Activated CD4-positive, alpha-beta T cell treated with anti-CD3 and anti-CD28 coated beads, Interleukin-2, amount 10 ng/mL, durations not matched to agents 24 days and 14 days (primary cell): ENCODE data around the gene CARD11. TPM values are rescaled to one million over a fixed set of nuclear protein-coding genes. Genes with fewer than 3 reads are reported as not detected.
A peak's percentile ranks its signal among the peaks of the same experiment; 100 is the strongest.

Experiments used
- DNase-seq: peaks from one replicate; pipeline ENCODE4 v3.0.0; 2022
- H3K27ac Mint-ChIP-seq: one replicate; pipeline ENCODE4 v1.8.0; 2022; ENCODE audit warnings: mild to moderate bottlenecking, mixed read lengths
- H3K27me3 Mint-ChIP-seq: one replicate; pipeline ENCODE4 v1.8.0; 2022; ENCODE audit warnings: mixed read lengths
- H3K36me3 Mint-ChIP-seq: one replicate; pipeline ENCODE4 v1.8.0; 2022; ENCODE audit warnings: low read depth, mild to moderate bottlenecking, mixed read lengths
- H3K4me1 Mint-ChIP-seq: one replicate; pipeline ENCODE4 v1.8.0; 2021; ENCODE audit warnings: mixed read lengths
- H3K4me3 Mint-ChIP-seq: one replicate; pipeline ENCODE4 v1.8.0; 2022; ENCODE audit warnings: mild to moderate bottlenecking, moderate library complexity, mixed read lengths
- H3K9me3 Mint-ChIP-seq: one replicate; pipeline ENCODE4 v1.8.0; 2021; ENCODE audit warnings: mixed read lengths
- intact Hi-C: fragments of 100-400 bp; cut with micrococcal nuclease; formaldehyde crosslinking; loops from one replicate; pipeline ENCODE4 v1.15.1; 2023
- total RNA-seq: library from RNA; stranded (reverse); gene quantifications from 2 replicates; pipeline ENCODE4 v1.2.3, GENCODE V29; 2022

The CARD11 gene
- total RNA-seq, 1 donor from 2014 or later, result 96.2 TPM

DNA sequence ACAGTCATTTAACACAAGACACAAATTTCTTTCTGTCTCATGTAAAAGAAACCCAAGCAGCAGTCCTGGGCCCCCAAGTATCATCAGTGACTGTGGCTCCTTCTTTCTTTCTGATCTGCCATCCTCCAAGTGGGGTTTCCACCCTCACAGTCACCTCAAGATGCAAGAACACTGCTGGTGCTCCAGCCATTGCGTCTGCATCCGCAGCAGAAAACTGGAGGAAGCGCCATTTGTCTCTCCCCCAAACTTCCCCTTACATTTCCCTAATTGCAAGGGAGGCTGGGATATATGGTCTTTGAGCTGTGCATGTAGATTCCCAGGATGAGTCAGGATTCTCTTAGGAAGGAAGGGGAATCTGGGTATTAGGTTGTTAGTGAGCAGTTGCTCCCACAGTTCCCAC, 138.6 kb downstream of the CARD11 start:
- no peak for DNase-seq
- Mint-ChIP-seq H3K36me3 (peaks cover 51% of the 10 kb centered on the region), H3K27me3 (no peaks in the 10 kb centered on the region)

DNA sequence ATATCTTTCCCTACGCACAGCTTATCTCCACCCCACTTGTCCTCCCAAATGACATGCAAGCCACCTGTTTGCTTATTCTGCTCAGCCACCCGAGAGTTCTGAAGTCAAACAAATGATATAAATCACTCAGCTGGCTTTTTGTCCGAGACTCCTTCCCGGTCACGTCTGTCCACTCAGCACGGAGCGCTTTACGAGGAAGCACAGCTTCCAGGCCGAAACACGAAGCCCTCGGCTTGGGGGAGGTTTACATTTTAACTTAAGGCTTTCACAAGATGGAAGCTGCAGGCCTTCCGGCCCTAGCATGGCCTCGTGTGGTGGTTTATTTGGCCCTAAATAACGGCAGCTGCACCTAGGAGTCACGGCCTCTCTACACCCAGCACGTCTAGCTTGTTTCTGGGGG, 139.5 kb downstream of the CARD11 start:
- Mint-ChIP-seq H3K9me3 (no peaks in the 10 kb centered on the region), H3K4me1 (peaks cover 23% of the 10 kb centered on the region), H3K4me3 (no peak overlapping the region), H3K27ac (no peak overlapping the region), H3K27me3 (no peaks in the 10 kb centered on the region), H3K36me3 (peaks cover 47% of the 10 kb centered on the region)
- intact Hi-C loops, result loop anchor here (5.0 kb wide), 1 partner anchor 42 kb away; no protein-coding TSS in a partner anchor
- no peak for DNase-seq

More for the DNA sequence above, 138.6 kb downstream of the CARD11 start:
- intact Hi-C loops, result no loop called here
- Mint-ChIP-seq H3K4me1 (peaks cover 22% of the 10 kb centered on the region), H3K4me3 (no peak overlapping the region), H3K9me3 (no peaks in the 10 kb centered on the region), H3K27ac (no peak overlapping the region)

DNA sequence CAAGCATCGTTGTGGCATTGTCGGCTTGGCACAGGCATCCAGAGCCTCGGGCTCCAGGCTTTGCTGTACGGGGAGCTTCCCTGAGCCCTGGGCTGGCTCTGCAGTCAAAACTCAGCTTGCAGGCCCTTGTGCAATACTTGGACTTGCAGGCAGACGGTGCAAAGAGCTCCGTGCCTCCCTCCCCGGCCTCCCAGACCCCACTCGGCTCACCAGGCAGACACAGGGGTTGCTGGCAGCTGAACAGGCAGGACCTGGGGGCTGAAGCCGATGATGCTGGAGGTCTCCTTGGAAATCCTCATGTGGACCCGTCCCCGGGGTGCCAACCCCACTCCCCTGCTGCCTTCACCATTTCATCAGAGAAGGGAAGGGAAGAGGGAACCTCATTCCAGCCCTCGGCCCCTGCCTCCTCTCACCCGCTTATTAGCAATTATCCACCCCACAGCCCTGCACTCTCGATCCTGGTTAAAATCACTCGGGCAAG, 139.9 kb downstream of the CARD11 start:
- H3K4me1 Mint-ChIP-seq, result peaks cover 23% of the 10 kb centered on the region
- H3K27me3 Mint-ChIP-seq, result no peaks in the 10 kb centered on the region
- DNase-seq, result peak; percentile 62
- H3K4me3 Mint-ChIP-seq, result no peak overlapping the region
- H3K36me3 Mint-ChIP-seq, result peaks cover 43% of the 10 kb centered on the region
- H3K27ac Mint-ChIP-seq, result peak overlapping the region; percentile 34
- intact Hi-C loops, result loop anchor here (5.0 kb wide), 1 partner anchor 41 kb away; no protein-coding TSS in a partner anchor
- H3K9me3 Mint-ChIP-seq, result no peaks in the 10 kb centered on the region

DNA sequence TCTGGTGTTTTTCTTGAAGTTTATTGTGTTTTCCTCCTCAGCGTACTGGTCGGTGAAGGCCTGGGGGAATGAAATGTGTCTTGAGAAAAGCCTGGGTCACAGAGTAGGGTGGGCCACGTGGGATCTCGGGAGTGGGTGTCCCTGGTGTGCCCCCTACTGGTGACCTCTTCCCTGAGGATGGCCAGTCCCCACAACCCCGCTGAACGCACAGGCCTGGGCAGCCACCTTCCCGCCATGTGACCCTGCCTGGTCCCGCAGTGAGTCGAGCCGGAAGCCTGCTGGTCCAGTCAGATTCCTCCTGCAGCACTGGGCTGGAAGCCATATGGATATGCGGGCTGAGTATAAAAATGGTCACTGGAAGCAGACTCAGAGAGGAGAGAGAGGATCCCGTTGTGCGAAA, 146.6 kb downstream of the CARD11 start:
- H3K4me1 Mint-ChIP-seq, result peaks cover 34% of the 10 kb centered on the region
- DNase-seq, result no peak

DNA sequence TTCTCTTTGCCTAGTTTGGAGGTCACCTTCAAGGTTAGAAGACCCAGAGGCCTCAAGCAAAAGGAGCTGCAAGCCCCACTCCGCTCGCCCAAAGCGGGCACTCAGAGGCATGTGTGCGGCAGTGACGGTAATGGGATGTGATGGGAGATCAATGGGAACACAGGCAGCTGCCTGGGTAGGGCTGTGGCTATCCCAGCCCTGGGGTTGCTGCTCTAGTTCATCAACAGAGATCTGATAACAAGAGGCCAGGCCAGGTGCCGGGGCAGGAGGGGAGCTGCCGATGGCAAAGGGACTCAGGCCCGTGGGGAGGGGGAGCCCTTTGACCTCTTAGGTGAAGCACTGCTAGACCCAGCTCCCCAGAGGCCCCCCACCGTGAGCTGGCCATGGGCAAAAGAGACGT, 147.5 kb downstream of the CARD11 start:
- H3K4me3 Mint-ChIP-seq, result no peak overlapping the region
- intact Hi-C loops, result no loop called here
- H3K27me3 Mint-ChIP-seq, result no peaks in the 10 kb centered on the region
- no peak overlapping the region for H3K27ac Mint-ChIP-seq
- peaks cover 3% of the 10 kb centered on the region for H3K36me3 Mint-ChIP-seq
- no peak for DNase-seq
- H3K9me3 Mint-ChIP-seq, result no peaks in the 10 kb centered on the region
- peaks cover 28% of the 10 kb centered on the region for H3K4me1 Mint-ChIP-seq

More for the DNA sequence above, 146.6 kb downstream of the CARD11 start:
- no peak overlapping the region for H3K27ac Mint-ChIP-seq
- intact Hi-C loops, result no loop called here
- peaks cover 6% of the 10 kb centered on the region for H3K36me3 Mint-ChIP-seq
- H3K27me3 Mint-ChIP-seq, result no peaks in the 10 kb centered on the region
- H3K4me3 Mint-ChIP-seq, result no peak overlapping the region
- no peaks in the 10 kb centered on the region for H3K9me3 Mint-ChIP-seq

DNA sequence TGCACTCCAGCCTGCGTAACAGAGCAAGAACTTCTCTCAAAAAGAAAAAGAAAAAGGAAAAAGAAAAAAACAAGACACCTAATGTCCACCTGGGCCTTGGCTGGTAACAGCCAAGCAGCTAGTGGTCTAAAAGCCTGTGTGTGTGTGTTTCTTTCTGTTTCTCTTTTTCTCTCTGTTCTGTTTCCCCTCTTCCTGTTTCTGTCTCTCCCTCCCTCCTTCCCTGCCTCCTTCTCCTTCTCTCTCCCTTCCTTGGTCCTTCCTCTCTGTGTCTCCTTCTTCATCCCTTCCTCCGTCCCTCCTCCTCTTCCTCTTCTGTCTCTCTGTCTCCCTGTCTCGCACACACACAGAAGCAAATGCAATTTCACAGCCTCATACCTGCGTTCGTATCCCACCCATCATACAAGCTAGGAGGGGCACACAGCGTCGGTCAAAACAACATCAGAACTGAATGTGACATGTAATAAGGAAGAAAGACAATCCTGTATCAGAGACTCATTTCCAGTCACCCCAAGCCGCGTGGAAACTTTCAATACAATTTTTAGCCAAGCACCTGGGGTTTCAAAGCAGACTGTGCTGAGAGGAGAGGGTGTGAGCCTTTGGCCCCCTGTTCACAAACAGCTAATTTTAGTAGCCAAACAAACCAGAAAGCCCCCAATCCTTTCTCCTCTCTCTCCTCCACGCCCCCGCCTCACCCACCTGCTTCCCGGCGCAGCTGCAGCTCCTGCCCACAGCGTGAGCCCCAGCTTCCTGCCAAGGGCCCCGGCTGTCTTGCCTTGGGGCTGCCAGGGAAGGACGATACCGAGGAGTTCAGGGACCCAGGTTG, 149.3 kb downstream of the CARD11 start:
- peak overlapping the region; percentile 88 for H3K4me3 Mint-ChIP-seq
- peaks cover 2% of the 10 kb centered on the region for H3K36me3 Mint-ChIP-seq
- intact Hi-C loops, result loop anchor here (1.0 to 5.0 kb wide), 3 partner anchors 40 to 148 kb away; partner anchors contain the start of gene CARD11
- no peaks in the 10 kb centered on the region for H3K9me3 Mint-ChIP-seq
- peak; percentile 86 for DNase-seq
- peak overlapping the region; percentile 99 for H3K27ac Mint-ChIP-seq
- H3K4me1 Mint-ChIP-seq, result peaks cover 26% of the 10 kb centered on the region
- no peaks in the 10 kb centered on the region for H3K27me3 Mint-ChIP-seq

DNA sequence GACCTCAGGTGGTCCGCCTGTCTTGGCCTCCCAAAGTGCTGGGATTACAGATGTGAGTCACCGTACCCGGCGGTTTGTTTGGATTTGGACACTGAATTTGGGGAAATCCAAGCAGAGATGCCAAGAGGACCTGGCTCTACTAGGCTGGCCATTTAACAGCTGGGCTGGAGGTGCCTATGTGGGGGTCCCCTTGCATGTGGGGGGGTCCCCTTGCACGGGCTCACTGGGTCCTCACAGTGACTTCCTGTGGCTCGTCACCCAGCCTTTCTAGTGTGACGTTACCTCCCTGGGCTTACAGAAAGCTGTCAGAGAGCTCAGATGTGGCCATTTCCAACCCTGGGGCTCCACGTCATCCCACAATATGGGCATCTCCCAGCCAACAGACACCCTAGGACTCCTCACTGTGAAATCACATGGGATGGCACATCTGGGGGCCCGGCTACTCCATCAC, 150.2 kb downstream of the CARD11 start:
- Mint-ChIP-seq H3K4me3 (peak overlapping the region; percentile 88), H3K27me3 (no peaks in the 10 kb centered on the region), H3K27ac (peak overlapping the region; percentile 99)

DNA sequence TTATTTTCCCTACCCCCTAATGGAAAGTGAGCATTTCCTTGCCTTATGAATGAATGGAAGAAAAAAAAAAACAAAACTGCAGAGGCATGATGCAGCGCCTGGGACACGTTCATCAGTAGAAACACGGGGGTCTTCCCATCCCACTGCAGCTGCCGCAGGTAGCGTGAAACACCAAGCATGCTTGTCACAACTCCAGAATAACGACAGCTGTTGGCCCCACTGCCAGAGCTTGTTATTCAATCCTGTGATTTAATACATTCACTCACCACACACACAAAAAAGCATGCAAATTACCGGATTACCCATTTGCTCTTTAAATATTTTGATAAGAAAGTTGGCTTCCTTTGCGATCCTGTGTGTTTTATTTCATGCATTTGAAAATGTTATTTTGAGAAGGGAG, 151.1 kb downstream of the CARD11 start:
- Mint-ChIP-seq H3K36me3 (peaks cover 2% of the 10 kb centered on the region), H3K4me1 (peaks cover 26% of the 10 kb centered on the region), H3K27ac (peak overlapping the region; percentile 80), H3K4me3 (peak overlapping the region; percentile 32), H3K9me3 (no peaks in the 10 kb centered on the region), H3K27me3 (no peaks in the 10 kb centered on the region)
- DNase-seq, result no peak
- intact Hi-C loops, result loop anchor here (5.0 kb wide), 2 partner anchors 85 to 150 kb away; partner anchors contain the start of gene CARD11

More for the DNA sequence above, 150.2 kb downstream of the CARD11 start:
- intact Hi-C loops, result loop anchor here (5.0 kb wide), 2 partner anchors 84 to 149 kb away; partner anchors contain the start of gene CARD11
- H3K9me3 Mint-ChIP-seq, result no peaks in the 10 kb centered on the region
- peaks cover 2% of the 10 kb centered on the region for H3K36me3 Mint-ChIP-seq
- H3K4me1 Mint-ChIP-seq, result peaks cover 26% of the 10 kb centered on the region
- no peak for DNase-seq

DNA sequence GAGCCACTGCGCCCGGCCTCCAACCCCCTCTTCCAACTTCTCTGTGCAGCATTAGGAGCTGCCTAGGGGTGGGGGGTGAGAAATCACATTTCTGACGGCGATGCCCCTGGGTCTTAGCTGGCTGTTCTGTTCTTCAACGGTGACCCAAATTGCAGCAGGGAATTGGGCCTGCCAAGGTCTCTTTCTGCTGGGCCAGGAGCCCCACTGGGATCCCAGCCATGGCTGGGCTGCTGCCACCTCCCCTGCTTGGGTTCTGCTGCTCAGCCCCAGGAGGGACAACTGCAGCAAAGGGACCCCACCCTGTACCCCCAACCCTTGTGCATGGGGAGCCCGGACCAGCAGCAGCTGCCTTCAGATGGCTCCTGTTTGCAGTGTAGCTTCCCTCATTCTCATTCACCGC, 155.9 kb downstream of the CARD11 start:
- intact Hi-C loops, result loop anchor here (1.0 kb wide), 2 partner anchors 267 to 312 kb away; no protein-coding TSS in a partner anchor
- no peak for DNase-seq
- Mint-ChIP-seq H3K27me3 (peaks cover 1% of the 10 kb centered on the region), H3K4me3 (no peak overlapping the region), H3K36me3 (no peaks in the 10 kb centered on the region), H3K4me1 (peaks cover 9% of the 10 kb centered on the region), H3K9me3 (no peaks in the 10 kb centered on the region), H3K27ac (no peak overlapping the region)

DNA sequence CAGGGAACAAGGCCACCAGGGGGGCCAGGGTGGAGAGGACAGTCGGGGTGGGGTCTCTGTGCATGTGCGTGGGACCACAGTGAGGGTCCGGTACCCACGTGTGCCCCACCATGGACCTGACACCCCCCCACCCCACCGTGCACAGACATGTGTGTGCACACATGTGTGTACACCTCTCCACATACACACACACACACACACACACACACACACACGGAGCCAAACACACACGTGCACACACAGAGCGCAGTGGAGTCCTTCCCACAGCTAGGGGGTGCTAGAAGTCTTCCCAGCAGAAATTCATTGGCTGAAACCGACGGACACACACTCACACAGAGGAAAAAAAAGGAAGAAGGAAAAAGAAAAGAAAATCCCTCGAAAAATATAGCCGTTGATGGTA, 156.8 kb downstream of the CARD11 start:
- intact Hi-C loops, result loop anchor here (1.0 kb wide), 2 partner anchors 268 to 313 kb away; no protein-coding TSS in a partner anchor
- peak; percentile 87 for DNase-seq
- Mint-ChIP-seq H3K36me3 (no peaks in the 10 kb centered on the region), H3K27me3 (peaks cover 1% of the 10 kb centered on the region), H3K9me3 (no peaks in the 10 kb centered on the region), H3K27ac (peak overlapping the region; percentile 3), H3K4me3 (no peak overlapping the region), H3K4me1 (peaks cover 7% of the 10 kb centered on the region)

DNA sequence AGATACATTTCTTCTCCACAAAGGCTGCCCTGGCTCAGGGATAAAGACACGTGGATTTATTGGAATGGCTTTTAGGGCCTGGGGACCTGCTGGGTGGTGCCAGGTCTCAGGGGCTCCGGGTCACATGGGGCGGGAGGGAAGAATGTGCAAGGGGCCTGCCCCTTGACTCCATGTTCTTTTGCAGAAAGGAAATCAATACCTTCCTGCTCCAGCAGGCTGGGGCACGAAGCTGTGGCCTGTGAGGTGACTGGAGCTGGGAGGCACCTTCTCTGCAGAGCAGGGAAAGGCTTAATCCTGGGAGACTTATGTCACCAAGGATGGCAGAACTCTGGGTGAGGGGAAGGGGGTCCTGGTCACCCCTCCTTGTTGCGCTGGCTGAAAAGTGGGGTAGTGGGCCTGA, 157.3 kb downstream of the CARD11 start:
- Mint-ChIP-seq H3K36me3 (no peaks in the 10 kb centered on the region), H3K9me3 (no peaks in the 10 kb centered on the region), H3K4me3 (no peak overlapping the region), H3K27me3 (peaks cover 1% of the 10 kb centered on the region), H3K27ac (no peak overlapping the region), H3K4me1 (peaks cover 7% of the 10 kb centered on the region)
- DNase-seq, result no peak
- intact Hi-C loops, result no loop called here

DNA sequence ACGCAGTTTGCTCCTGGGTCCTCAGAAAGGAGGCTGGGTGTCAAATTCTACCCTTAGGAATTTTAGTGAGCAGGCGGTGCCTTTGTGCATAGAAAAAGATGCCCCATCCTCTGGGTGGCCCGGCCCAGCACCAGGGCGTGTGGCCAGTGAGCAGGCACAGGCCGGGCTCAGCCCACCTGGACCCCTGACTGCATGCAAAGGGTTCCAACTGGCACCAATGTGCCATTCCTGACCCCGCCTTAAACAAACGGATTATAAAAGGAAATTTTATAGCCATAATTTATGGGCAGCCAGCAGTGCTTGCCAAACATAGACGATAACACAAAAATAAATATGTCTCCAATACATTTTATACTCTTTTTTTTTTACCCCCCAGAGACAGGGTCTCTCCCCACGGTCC, 159.5 kb downstream of the CARD11 start:
- no peaks in the 10 kb centered on the region for H3K9me3 Mint-ChIP-seq
- H3K27me3 Mint-ChIP-seq, result peaks cover 1% of the 10 kb centered on the region
- intact Hi-C loops, result no loop called here
- H3K4me1 Mint-ChIP-seq, result peaks cover 16% of the 10 kb centered on the region
- H3K4me3 Mint-ChIP-seq, result no peak overlapping the region
- H3K27ac Mint-ChIP-seq, result no peak overlapping the region
- no peaks in the 10 kb centered on the region for H3K36me3 Mint-ChIP-seq
- no peak for DNase-seq

DNA sequence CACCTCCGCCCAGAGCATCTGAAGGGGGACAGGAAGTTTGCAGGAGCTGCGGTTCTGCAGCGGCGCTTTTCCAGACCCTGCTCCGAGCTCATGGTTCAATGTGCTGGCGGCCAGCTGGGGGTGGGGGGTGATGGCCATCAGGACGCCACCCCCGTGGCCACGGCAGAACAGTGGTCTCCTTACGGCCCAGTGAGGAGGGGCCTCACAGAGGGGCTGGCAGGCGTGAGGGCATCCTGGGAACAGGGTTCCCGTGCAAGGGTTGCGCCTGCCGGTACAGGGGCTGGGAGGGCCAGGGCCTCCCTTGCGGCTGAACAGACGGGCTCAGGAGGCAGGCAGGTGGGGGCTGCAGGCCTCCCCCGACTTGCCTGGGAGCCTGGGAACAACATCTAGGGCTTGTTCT, 160.6 kb downstream of the CARD11 start:
- H3K9me3 Mint-ChIP-seq, result no peaks in the 10 kb centered on the region
- H3K4me3 Mint-ChIP-seq, result no peak overlapping the region
- intact Hi-C loops, result no loop called here

DNA sequence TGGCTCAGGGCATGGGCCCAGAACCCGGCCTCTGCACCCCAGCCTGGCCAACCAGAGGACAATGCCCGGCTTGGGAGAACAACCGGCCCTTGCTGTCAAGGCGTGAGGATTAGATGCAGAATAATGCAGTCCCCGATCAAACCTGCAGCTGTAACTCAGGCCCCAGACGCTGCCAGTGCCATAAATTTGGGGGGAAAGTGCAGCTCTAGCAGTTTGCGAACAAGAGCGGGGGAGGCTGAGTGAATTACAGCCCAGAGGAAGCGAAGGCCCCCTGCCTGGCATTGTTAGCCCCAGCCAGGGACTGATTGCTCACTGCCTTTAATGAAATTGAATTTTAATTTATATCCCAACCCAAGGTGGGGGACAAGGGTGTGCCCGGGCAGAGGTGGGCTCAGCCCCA, 161.6 kb downstream of the CARD11 start:
- peaks cover 1% of the 10 kb centered on the region for H3K27me3 Mint-ChIP-seq
- H3K9me3 Mint-ChIP-seq, result no peaks in the 10 kb centered on the region
- peaks cover 26% of the 10 kb centered on the region for H3K4me1 Mint-ChIP-seq
- no peaks in the 10 kb centered on the region for H3K36me3 Mint-ChIP-seq
- intact Hi-C loops, result no loop called here
- H3K27ac Mint-ChIP-seq, result no peak overlapping the region
- H3K4me3 Mint-ChIP-seq, result no peak overlapping the region
- DNase-seq, result no peak

More for the DNA sequence above, 160.6 kb downstream of the CARD11 start:
- no peak overlapping the region for H3K27ac Mint-ChIP-seq
- no peak for DNase-seq
- peaks cover 26% of the 10 kb centered on the region for H3K4me1 Mint-ChIP-seq
- peaks cover 1% of the 10 kb centered on the region for H3K27me3 Mint-ChIP-seq
- no peaks in the 10 kb centered on the region for H3K36me3 Mint-ChIP-seq
